ENCODE results near the gene SPRR1B. TPM values are rescaled to one million over a fixed set of nuclear protein-coding genes. Genes with fewer than 3 reads are reported as not detected.

The SPRR1B gene, protein sequence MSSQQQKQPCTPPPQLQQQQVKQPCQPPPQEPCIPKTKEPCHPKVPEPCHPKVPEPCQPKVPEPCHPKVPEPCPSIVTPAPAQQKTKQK
- not detected in 2 replicates for total RNA-seq

DNA sequence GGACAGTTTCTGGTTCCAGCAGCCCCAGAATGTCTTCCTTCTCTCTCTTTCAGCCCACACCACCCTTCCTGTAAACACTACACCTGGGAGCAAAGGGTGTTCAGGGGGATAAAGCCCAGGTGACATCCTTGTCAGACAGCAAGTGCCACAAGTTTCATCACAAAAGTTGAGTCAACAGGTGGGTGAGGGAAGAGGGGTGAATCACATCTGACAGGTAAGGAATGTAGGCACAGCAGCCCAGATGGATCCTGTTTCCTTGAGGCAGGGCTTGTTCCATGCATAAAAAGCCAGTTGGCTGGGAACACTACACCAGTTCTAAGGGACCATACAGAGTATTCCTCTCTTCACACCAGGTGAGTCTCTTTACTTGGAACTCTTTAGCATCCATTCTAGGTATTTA lies at the start of gene SPRR1B:
TSS of gene SPRR1B (plus strand) at position 309 of the 400 bp plus-strand sequence. CDS start 1,143 bp downstream, outside the sequence.

DNA sequence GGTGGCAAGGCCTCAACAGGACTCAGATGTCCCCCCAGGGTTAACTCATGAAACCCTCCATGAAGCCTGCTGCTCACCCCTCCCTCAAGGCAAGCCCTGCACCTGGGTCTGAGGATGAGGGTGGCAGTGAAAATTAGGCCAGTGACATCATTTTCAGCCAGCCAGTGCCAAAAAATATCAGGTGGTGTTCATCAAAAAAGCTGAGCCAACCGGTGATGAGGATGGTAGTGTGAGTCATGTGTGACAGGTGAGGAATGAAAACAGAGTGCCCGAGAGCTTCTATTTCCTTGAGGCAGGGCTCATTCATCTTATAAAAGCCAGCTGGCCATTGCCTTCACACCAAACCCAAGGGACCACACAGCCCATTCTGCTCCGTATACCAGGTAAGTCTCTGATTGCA lies 47.3 kb upstream of the SPRR1B start, which contains the start of gene SPRR1A:
TSS of gene SPRR1A (plus strand) at position 339 of the 400 bp plus-strand sequence. CDS start 1,150 bp downstream, outside the sequence.

DNA sequence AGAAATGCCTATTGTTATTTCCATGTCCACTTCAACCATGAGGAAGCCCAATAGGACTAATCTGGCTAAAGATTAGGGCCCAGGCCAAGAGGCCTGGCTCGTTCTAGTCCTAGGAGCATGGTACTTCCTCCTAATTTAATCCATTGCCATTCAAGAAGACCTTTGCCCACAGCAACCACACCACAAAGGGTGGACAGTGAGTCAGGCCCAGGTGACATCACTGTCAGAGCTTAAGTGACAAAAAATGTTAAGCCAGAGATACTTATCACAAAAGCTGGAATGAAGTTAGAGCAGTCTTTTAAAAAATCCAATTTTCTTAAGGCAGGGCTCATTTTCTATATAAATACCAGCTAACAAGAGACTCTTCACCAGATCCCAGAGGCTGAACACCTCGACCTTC lies 29.6 kb upstream of the SPRR1B start, which contains the start of gene SPRR3:
TSS of gene SPRR3 (plus strand) at position 368 of the 400 bp plus-strand sequence. CDS start 1,272 bp downstream, outside the sequence.

DNA sequence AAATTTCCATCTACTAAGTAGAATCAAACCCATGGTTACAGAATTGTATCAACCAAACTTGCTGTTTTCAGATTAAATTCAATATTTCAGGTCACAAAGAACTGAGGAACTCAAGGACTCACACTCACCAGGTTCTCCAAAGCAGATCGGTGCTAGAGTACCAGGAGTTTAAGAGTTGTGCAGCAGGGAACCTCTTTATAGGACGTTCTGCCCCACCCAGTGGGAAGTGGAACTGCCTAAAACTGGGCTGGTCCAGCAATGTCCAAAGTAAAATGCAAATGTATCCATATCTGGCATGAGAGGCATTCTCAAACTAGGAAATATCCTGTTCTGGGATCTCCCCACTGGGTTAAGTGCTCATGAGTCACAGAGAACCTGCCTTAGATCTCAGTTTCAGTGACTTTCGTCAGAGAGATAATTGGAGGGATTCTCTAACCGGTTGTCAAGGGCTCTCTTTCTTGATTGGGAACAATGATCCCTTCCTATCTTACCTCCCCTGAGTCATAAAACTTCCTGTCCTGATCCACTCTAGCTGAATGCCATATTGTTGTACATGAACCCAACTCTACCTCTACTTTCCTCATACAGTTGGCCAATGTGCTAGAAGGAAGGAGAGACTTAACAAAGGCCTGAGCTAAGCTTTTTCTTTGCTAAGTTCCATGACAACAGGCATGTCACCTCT lies 10.1 kb downstream of the SPRR1B start, which contains the start of gene SPRR2D:
TSS of gene SPRR2D (minus strand) at position 171 of the 682 bp plus-strand sequence. CDS start 774 bp downstream, outside the sequence.

DNA sequence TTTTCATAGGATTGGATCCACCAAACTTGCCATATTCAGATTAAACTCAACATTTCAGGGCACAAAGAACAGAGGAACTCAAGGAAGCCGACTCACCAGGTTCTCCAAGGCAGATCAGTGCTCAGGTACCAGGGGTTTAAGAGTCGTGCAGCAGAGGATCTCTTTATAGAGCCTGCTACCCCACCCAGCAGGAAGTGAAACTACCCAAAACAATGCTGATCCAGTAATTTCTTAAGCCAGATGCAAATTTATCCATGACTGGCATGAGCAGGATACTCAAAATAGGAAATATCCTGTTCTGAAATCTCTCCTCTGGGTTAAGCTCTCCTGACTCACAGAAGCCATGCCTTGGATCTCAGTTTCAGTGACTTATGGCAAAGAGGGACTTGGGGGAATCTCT lies 26.4 kb downstream of the SPRR1B start, which contains the start of gene SPRR2A:
TSS of gene SPRR2A (minus strand) at position 138 of the 400 bp plus-strand sequence. CDS start 777 bp downstream, outside the sequence.

DNA sequence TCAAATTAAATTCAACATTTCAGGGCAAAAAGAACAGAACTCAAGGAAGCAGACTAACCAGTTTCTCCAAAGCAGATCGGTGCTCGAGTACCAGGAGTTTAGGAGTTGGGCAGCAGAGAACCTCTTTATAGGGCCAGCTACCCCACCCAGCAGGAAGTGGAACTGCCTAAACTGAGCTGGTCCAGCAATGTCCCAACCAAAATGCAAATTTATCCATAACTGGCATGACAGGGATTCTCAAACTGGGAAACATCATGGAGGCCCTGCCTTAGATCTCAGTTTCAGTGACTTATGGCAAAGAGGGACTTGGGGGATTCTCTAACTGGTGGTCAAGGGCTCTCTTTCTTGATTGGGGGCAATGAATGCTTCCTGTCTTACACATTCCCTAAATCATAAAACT lies 40.5 kb downstream of the SPRR1B start, which contains the start of gene SPRR2B:
TSS of gene SPRR2B (minus strand) at position 101 of the 400 bp plus-strand sequence. CDS start 772 bp downstream, outside the sequence.

Small RNA genes lying within 50 kb of the gene (small RNA-seq; reads per million reads assigned to genes)
- not detected for gene AL356867.1 (ENCODE audit: low replicate concordance)
- not detected for gene RF00322 (ENCODE audit: low replicate concordance)
- not detected for gene SPRR1A (ENCODE audit: low replicate concordance)

Other genes with a start within 250 kb of the SPRR1B start
- not detected in 2 replicates for gene LCE1E, start 244.9 kb upstream of the SPRR1B start, total RNA-seq
- gene LCE1D, start 234.5 kb upstream of the SPRR1B start, total RNA-seq, result not detected in 2 replicates
- gene LCE1C, start 224.6 kb upstream of the SPRR1B start, total RNA-seq, result not detected in 2 replicates
- gene LCE1B, start 219.2 kb upstream of the SPRR1B start, total RNA-seq, result not detected in 2 replicates
- not detected in 2 replicates for gene LCE1A, start 203.7 kb upstream of the SPRR1B start, total RNA-seq
- gene LCE6A, start 188.3 kb upstream of the SPRR1B start, total RNA-seq, result not detected in 2 replicates
- gene LCE7A, start 171.2 kb upstream of the SPRR1B start, total RNA-seq, result not detected in 2 replicates
- gene SMCP, start 152.9 kb upstream of the SPRR1B start, total RNA-seq, result not detected in 2 replicates
- 0.14 TPM in 1 of 2 replicates, not detected in the other for gene IVL, start 122.7 kb upstream of the SPRR1B start, total RNA-seq
- not detected in 2 replicates for gene SPRR5, start 84.0 kb upstream of the SPRR1B start, total RNA-seq
- gene SPRR4, start 60.6 kb upstream of the SPRR1B start, total RNA-seq, result not detected in 2 replicates
- gene SPRR1A, start 47.1 kb upstream of the SPRR1B start, total RNA-seq, result not detected in 2 replicates
- gene SPRR3, start 29.5 kb upstream of the SPRR1B start, total RNA-seq, result not detected in 2 replicates
- not detected in 2 replicates for gene SPRR2D, start 9.9 kb downstream of the SPRR1B start, total RNA-seq
- not detected in 2 replicates for gene SPRR2A, start 26.3 kb downstream of the SPRR1B start, total RNA-seq
- gene SPRR2B, start 40.4 kb downstream of the SPRR1B start, total RNA-seq, result not detected in 2 replicates
- not detected in 2 replicates for gene SPRR2E, start 63.3 kb downstream of the SPRR1B start, total RNA-seq
- gene SPRR2F, start 82.3 kb downstream of the SPRR1B start, total RNA-seq, result not detected in 2 replicates
- not detected in 2 replicates for gene SPRR2G, start 119.7 kb downstream of the SPRR1B start, total RNA-seq
- gene LELP1, start 172.2 kb downstream of the SPRR1B start, total RNA-seq, result not detected in 2 replicates
- gene PRR9, start 186.4 kb downstream of the SPRR1B start, total RNA-seq, result 0.22 and 0.29 TPM in 2 replicates
- not detected in 2 replicates for gene LORICRIN, start 228.5 kb downstream of the SPRR1B start, total RNA-seq